ENCODE results near the gene PRKCA.
"Not testable (repeated sequence)": the region's sequence is repeated elsewhere in the genome, so short reads cannot be mapped to it uniquely, and the experiment has no call there.

The PRKCA gene

DNA sequence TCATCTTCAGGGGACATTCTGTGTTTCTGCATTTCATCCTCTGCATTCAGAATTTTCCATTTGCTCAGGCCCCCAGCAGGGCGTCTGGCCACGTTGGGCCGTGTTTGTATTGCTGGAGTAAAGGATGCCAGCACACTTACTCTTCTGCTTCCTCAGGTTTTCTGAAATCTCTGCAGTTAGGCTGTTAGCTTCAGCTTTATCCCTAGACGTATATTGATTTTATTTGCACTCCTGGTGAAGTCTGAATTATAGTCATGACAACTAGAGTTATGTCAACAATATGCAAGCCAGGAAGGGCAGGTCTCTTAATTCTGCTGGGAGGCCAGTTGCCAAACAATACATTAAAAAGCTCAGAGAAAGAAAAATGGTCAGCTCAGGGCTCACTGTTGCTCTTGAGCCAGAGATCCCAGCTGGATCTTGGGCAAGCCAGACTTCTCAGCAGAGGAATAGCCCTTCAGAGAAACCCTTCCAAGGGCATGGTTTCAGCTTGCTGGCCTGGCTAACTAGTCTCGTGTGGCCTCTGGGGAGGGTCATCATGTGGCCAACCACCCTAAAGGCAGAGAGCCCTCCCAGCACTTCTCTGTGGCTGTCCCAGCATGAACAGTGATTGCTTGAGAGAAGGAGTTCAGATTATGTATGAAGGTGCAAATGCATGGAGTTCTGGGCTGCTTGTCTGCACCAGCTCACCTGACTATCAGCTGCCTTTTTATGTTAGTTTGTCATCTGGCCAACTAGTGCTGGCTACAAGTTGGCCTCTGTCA is 422.3 kb downstream of the PRKCA start:
- no peak for FAIRE-seq

DNA sequence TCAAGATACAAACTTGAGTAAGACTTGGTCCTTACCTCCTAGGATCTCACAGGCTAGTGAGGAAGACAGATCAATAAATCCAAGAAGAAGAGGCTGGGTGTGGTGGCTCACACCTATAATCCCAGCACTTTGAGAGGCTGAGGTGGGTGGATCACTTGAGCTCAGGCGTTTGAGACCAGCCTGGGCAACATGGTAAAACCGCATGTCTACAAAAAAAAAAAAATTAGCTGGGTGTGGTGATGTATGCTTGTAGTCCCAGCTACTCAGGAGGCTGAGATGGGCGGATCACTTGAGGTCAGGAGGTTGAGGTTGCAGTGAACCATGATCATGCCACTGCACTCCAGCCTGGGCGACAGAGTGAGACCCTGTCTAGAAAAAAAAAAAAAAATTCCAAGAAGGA is 423.0 kb downstream of the PRKCA start:
- FAIRE-seq = not testable (repeated sequence)

DNA sequence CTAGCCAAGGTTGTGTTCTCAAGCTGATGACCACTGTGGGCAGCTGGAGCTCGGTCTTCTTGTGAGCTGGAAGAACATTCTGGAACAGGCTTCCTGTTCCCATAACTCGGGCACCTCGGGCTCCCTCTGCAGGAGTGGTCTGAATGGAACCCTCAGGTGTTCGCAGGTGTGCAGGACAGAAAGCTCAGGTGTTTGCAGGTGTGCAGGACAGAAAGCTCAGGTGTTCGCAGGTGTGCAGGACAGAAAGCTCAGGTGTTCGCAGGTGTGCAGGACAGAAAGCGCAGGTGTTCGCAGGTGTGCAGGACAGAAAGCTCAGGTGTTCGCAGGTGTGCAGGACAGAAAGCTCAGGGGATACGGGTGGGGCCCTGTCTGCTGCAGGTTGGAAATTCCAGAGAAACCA is 423.5 kb downstream of the PRKCA start:
- FAIRE-seq = no peak

DNA sequence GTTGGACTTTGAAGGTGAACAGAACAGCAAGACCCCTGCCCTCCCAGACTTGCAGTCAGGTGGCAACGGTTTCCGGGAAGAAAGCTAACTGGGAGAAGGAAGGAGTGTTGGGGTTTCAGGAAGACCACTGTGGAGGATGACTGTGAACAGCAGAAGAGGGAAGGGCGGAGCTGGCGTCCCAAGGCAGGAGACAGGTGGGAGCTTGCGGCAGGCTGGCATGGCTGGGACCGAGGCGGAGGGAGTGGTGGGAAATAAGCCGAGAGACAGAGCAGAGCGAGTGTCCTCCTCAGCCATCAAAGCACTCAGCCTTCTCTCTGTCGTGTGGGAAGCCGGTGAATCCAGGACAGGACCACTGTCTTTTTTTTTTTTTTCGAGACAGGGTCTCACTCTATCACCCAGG is 424.0 kb downstream of the PRKCA start:
- no peak for FAIRE-seq

DNA sequence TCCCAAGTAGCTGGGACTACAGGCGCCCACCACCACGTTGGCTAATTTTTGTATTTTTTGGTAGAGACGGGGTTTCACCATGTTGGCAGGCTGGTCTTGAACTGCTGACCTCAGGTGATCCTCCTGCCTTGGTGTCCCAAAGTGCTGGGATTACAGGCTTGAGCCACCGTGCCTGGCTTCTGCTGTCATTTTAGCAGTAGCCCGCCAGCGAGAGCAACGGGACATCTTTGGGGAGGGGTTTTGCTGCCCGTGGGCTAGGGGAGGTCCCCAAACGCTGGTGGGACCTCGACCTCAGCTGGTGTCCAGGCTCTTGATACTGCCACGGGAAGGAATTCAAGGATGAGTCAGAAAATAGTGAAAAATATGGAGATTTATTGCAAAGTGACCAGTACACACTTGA is 424.4 kb downstream of the PRKCA start:
- no peak for FAIRE-seq

DNA sequence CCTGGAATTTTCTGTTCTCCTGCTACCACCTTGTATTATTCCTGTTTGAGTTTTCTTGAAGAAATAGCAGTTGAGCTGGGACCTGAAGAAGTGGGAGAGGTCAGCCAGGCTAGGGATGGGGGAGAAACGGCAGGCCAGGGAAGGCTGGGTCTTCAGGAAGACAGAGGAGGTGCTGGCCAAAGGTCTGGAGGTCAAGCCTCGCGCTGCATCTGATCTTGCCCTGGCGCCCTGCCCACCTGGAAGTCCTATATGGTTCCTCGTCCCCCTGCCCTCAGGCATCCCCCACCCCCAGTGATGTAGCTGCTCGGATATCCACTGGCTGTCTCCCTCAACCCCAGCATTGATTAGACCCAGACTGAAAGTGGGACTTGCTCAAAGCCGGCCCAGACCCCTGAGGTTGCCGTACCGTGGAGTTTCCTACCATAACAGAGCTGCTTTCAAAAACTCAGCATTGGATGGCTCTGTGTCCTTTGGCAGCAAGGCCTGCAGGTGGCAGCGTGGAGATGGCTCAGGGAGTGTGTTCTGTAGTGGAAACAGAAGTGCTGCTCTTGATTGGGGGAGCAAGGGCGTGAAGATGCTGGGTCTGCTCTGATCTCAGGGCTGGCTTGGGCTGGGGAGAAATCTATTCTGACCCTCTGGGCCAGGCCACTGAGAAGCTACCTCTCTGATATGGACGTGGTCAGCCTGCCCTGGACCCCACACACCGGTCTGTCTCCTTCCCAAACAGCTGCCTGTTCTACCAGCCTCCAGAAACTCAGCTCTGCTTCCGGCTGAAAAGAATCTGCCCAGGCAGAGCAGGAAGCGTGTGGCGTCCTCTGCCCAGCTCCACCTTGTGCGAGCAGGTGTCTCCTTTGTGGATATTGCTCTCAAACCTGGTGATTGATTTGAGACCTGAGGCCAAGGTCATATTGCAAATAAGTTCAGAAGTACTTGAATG is 425.5 kb downstream of the PRKCA start:
- no peak for FAIRE-seq

DNA sequence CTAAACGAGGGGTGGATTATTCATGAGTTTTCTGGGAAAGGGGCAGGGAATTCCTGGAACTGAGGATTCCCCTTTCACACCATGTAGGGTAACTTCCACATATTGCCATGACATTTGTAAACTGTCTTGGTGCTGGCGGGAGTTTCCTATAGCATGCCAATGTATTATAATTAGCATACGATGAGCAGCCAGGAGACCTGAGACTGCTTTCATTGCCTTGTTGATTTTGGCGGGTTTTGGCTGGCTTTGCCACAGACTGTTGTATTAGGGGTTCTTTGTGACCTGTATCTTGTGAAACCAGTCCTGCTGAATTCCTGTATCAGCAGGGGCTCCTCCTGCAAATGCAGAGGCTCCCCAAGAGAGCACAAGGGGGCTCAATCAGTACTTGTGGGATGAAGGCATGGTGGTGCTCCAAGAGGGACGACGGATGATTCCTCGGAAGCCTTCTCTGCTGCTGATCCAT is 428.1 kb downstream of the PRKCA start:
- FAIRE-seq = no peak

DNA sequence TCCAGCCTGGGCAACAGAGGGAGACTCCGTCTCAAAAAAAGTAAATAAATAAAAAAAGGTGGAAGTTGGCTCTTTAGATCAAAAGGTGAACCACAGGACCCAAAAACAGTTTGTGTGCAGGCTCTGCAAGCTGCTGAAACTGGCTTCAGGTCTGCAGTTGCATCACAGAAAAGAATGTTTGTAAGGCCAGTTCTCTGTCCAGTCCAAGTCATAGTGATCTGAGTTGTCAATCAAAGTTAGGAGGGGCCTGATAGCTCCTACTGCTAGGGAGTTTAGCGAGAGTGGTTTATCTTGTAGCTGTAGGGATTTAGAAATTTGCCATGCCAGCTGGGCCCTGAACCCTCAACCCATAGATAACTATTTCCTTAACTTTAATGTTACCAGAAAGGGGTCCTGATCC is 431.3 kb downstream of the PRKCA start:
- no peak for FAIRE-seq

DNA sequence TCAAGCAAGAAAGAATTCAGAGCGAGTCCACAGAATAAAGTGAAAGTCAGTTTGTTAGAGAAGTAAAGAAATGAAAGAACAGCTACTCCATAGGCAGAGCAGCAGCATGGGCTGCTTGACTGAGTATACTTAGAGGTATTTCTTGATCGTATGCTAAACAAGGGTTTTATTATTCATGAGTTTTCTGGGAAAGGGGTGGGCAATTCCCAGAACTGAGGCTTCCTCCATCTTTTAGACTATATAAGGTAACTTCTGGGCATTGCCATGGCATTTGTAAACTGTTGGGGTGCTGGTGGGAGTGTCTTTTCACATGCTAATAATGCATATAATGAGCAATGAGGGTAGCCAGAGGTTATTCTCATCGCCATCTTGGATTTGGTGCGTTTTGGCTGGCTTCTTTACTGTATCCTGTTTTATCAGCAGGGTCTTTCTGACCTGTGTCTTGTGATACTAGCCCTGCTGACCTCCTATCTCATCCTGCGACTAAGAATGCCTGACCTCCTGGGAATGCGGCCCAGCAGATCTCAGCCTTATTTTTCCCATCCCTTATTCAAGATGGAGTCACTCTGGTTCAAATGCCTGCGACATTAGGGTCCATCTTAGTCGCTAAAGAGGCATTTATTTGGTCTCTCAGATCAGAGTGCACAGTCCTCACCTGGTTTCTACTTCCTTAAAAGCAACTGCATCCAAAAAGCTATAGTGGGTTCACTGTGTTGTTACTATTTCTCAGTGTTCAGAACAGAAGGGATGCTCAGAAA is 432.0 kb downstream of the PRKCA start:
- no peak for FAIRE-seq

DNA sequence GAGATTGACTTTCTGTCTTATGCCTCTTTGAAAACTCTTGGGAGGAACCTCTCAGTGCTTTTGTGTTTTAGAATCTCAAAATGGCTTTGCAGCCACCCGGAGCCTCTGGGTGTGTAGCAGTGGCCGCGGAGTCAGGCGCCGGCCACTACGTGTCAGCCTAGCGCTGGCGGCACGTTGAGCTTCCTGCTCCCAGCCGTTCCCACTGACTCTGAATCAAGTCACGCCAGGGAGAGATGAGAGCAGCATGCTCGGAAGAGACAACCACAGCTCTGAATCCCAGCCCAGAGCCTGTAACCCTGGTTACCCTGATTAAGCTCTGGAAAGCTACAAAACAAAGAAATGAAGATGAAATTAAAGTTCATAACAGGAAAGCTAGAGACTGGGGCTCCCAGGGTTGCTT is 435.1 kb downstream of the PRKCA start:
- FAIRE-seq = no peak

DNA sequence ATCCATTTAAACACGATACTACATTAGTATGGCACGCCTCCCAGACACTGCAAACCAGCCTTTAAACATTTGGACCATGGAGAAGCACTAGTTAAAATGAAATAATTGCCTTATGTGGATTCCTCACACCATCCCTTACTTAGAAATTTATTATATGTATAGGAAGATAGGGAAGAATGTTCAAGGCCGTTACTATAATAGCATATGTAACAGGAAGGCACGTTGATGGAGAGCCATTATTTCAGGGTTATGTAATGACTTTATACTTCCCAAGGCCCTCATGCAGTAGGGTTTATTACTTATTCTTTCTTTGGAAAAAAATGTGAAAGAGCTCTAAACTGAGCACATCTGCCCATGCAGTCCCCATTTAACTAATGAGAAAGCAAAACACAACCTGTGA is 435.9 kb downstream of the PRKCA start:
- FAIRE-seq = no peak

DNA sequence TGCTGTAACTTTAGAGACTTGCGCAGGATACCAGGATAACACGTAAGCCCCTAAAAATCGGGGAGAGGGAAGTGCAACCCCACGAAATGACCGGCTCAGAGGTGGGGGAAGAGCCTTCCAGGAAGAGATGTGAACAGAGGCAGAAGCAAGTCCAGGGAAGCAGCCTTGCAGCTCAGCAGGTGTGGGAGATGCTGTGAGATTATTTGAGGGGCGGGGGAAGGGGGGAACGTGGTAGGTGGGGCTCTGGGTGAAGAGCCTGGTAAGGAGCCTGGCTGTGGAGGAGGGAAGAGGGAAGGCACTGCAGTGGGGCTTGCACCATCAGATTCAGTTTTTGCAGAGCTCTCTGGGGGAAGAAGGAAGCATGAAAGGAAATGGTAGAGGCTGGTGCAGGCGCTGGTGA is 437.1 kb downstream of the PRKCA start:
- no peak for FAIRE-seq

DNA sequence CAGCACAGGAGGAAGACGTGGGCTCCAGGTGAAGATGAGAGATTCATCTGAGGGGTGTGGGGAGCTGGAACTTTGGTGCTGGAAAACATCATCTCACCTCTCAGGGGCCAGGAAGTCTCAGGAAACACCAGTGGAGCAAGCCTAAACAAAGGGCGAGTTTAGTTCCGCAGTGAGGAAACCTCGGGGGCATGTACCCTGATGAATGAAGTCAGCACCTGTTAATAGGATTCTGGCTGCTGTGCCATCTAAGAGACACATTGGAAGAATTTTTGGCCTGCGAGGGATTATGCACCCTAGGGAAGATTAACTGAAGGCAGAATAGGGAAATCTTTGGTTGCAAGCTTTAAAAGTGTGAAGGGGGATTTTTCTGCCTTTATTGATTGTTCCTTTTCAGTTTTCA is 437.8 kb downstream of the PRKCA start:
- FAIRE-seq = no peak

DNA sequence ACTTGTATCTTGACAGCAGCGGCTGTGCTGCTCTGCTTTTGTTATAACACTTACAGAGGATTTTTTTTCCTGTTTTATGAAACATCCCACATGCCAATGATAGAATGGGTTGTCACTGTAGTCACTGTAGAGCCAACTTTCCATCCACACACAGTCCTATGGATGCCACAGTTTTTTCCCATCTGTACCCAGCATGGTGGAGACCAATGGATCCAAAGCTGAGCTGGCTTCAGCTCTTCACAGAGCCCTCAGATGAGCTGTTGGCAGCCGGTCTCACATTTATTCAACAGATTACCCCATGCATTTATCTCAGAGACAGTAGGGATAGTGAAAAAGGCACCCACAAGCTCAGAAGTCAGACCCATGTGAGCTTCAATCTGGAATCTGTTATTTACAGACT is 441.1 kb downstream of the PRKCA start:
- no peak for FAIRE-seq

DNA sequence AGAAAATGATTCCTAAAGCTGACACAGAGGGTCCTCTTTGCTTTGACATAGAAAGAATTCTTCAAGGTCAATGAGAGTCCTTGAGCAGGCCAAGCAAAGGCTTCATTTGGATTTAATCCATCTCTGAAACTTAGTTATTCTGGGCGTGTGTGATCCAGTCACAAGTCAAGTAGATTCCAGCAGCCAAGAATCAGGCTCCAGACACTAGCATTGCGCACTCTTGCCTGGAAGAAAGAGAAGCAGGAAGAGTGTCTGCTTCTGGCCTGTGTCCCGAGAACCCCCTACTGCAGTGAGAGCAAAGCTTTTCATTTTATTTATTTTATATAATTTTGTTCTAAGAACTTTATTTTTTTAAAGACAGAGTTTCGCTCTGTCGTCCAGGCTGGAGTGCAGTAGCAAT is 444.3 kb downstream of the PRKCA start:
- no peak for FAIRE-seq

DNA sequence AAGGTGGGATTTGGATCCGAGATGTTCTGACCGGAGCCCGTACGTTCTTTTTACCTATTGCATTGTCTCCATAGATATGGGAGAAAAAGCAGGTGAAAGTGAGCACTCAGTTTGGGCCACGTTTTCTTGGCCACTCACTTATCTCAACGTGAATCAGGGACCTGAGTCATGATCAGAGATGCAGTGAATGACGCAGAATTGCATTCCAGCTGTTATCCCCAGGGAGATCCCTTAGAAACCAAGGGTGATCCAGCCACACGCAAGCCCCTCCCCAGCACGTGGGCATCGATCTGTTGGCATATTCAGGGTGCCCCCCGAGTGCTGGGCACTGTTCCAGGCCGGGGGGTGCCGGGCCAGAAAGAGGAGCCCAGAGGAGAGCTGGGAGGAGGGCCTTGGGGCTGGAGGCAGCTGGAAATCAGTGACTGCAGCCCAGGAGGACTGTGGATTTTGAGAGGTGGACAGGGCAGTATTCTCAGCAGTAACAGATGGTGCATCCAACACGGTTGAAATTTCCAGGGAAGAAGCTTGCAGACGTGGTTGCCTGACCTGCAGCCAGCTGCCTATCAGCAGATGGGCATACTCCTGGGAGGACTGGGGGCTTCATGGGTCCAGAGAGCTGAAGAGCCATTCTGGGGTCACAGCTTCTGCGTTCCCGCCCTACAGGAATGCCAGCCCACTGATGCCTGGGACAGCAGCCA is 445.3 kb downstream of the PRKCA start:
- FAIRE-seq = no peak

DNA sequence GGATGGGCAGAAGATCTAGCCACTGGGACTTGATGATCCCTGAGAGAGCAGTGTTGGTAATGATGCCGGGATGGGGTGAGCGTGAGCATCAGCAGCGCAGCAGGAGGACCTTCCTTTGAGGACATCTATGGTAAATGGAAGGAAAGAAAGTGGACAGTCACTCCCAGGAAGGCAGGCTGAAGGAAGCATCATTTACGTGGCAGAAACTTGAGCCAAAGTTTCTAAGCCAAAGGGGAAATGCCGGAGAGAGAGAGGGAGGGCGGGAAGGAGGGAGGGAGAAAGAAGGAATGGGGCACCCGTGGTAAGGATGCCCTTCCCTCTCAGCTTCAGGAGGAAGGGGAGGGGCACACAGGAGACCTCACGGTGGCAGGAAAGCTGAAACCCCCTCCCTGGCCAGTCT is 446.2 kb downstream of the PRKCA start:
- no peak for FAIRE-seq

DNA sequence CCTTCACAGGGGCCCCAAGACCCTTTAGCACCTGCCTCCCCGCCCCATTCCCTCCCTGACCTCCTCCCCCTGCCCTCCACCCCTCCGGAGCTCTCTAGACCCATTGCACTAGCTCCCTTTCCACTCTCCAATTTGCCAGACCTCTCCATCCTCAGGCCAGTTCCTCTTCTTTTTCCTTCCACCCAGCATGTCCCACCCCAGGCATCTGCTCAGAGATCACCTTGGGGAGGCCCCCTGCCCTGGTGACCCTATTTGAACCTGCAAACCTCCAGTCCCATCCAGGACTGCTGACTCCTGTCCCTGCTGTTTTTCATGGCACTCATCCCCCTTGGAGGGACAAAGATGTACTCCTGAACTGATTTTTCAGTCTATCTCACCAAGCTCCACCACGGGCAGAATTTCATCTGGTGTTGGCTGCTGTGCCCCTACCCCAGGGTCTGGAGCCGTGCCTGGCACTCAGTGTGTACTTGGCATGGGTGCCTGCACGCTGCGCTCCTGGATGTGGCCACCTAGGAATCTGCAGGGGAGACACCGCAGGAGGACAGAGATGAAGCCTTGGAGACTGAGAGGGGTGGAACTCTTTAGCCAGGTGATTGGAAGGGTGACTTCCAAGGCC is 446.9 kb downstream of the PRKCA start:
- FAIRE-seq = no peak

DNA sequence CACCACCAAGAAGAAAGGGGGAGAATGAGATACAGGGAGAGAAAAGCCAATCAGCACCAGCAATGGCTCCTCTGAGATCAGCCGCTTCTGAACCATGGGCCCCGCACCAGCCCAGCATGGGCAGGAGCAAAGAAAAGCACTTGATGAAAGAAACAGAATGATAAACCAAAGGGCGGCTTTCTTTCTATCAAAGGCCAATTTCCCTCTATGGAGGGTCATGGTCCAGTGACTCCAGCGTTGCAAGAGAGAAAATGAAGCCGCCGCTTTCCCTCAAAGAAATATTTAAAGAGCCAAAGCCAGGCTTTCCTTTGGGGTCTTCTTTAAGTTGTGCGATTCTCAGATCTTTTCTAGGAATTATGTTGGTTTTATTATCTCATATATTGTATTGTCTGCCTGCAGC is 447.7 kb downstream of the PRKCA start:
- no peak for FAIRE-seq

DNA sequence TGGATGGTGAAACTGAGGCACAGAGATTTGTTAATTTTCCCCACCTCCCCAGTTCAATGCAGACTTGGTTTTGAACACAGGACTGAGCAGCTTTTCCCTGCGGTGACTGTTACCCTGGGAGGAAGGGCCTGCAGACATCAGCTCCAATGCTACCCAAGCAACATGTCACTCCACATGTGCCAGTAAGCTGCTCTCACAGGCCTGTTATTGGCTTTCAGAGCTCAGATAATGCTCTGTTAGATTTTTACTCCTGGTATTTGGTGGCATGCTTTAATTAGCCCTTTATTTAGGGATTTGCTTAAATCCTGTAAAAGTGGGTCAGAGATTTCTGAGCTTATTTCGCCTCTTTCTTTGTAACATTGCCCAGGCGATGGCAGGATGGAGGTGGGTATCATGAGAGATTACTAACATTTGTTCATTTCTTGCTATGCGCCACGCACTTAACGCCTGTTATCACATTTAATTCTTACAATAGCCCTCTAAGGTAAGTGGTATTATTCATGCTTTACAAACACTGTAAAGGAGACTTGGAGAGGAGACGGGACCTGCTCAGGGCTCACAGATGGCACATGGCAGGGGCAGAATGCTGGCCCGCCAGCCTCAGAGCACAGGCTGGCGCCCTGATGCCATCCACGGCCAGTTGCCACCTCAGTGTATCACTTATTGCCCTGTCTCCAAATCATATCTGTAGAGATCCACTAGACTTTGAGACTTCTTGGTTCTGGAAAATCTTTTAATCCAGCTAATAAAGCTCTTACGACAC is 448.5 kb downstream of the PRKCA start:
- FAIRE-seq = no peak

DNA sequence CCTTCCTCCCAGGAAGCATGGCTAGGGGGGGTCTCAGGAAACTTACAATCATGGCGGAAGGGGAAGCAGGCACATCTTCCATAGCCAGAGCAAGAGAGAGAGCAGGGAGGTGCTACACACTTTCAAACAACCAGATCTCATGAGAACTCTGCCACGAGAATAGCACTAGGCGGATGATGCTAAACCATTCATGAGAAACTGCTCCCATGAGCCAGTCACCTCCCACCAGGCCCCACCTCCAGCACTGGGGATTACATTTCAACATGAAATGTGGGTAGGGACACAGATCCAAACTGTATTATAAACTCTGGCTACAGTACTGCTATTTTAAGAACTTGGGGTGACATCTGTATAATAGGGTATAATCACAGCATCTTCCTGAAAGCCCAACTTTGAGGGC is 449.4 kb downstream of the PRKCA start:
- no peak for FAIRE-seq

Data from endometrium (tissue), 2 donors.